Measurements from ENCODE around the gene PEX12.
"Not testable (repeated sequence)": the region's sequence is repeated elsewhere in the genome, so short reads cannot be mapped to it uniquely, and the experiment has no call there.

DNA sequence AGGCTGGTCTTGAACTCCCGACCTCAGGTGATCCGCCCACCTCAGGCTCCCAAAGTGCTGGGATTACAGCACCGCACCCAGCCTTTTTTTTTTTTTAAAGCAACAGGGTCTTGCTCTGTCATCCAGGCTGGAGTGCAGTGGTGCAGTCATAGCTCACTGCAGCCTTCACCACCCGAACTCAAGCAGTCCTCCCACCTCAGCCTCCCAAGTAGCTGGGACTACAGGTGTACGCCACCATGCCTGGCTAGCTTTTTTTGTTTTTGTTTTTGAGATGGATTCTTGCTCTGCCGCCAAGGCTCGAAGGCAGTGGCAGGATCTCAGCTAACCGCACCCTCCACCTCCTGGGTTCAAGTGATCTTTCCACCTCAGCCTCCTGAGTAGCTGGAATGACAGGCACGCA, 43.0 kb downstream of the PEX12 start:
- not testable (repeated sequence) for TF ChIP-seq ZNF77 (CRISPR knock-in tag; IDR thresholded peaks at IDR 0.05); MXI1 (IDR thresholded peaks at IDR 0.05; ENCODE audit: low read depth, low read length); ZNF696 (CRISPR knock-in tag; conservative IDR thresholded peaks at IDR 0.05); NCOR1 (IDR thresholded peaks at IDR 0.05); CHD1 (IDR thresholded peaks at IDR 0.05; ENCODE audit: low read length); PHF21A (IDR thresholded peaks at IDR 0.05; ENCODE audit: borderline replicate concordance, low read depth); SRSF1 (IDR thresholded peaks at IDR 0.05; ENCODE audit: low read depth, low read length); PHTF2 (CRISPR knock-in tag; IDR thresholded peaks at IDR 0.05)
- TF ChIP-seq, protein P1, sequence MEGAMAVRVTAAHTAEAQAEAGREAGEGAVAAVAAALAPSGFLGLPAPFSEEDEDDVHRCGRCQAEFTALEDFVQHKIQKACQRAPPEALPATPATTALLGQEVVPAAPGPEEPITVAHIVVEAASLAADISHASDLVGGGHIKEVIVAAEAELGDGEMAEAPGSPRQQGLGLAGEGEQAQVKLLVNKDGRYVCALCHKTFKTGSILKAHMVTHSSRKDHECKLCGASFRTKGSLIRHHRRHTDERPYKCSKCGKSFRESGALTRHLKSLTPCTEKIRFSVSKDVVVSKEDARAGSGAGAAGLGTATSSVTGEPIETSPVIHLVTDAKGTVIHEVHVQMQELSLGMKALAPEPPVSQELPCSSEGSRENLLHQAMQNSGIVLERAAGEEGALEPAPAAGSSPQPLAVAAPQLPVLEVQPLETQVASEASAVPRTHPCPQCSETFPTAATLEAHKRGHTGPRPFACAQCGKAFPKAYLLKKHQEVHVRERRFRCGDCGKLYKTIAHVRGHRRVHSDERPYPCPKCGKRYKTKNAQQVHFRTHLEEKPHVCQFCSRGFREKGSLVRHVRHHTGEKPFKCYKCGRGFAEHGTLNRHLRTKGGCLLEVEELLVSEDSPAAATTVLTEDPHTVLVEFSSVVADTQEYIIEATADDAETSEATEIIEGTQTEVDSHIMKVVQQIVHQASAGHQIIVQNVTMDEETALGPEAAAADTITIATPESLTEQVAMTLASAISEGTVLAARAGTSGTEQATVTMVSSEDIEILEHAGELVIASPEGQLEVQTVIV (CRISPR knock-in tag; IDR thresholded peaks at IDR 0.05; ENCODE audit: borderline replicate concordance): not testable (repeated sequence)
- TF ChIP-seq, protein P2, sequence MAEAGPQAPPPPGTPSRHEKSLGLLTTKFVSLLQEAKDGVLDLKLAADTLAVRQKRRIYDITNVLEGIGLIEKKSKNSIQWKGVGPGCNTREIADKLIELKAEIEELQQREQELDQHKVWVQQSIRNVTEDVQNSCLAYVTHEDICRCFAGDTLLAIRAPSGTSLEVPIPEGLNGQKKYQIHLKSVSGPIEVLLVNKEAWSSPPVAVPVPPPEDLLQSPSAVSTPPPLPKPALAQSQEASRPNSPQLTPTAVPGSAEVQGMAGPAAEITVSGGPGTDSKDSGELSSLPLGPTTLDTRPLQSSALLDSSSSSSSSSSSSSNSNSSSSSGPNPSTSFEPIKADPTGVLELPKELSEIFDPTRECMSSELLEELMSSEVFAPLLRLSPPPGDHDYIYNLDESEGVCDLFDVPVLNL (CRISPR knock-in tag; IDR thresholded peaks at IDR 0.05; ENCODE audit: low read depth): not testable (repeated sequence)
- TF ChIP-seq, protein P3, sequence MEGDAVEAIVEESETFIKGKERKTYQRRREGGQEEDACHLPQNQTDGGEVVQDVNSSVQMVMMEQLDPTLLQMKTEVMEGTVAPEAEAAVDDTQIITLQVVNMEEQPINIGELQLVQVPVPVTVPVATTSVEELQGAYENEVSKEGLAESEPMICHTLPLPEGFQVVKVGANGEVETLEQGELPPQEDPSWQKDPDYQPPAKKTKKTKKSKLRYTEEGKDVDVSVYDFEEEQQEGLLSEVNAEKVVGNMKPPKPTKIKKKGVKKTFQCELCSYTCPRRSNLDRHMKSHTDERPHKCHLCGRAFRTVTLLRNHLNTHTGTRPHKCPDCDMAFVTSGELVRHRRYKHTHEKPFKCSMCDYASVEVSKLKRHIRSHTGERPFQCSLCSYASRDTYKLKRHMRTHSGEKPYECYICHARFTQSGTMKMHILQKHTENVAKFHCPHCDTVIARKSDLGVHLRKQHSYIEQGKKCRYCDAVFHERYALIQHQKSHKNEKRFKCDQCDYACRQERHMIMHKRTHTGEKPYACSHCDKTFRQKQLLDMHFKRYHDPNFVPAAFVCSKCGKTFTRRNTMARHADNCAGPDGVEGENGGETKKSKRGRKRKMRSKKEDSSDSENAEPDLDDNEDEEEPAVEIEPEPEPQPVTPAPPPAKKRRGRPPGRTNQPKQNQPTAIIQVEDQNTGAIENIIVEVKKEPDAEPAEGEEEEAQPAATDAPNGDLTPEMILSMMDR (IDR thresholded peaks at IDR 0.05 in 2 of 3, conservative IDR thresholded peaks at IDR 0.05 in 1 of 3; ENCODE audit: insufficient read depth in 2 of 3, low read depth in 1 of 3, low read length in 3 of 3): not testable (repeated sequence)
- TF ChIP-seq, protein P4, sequence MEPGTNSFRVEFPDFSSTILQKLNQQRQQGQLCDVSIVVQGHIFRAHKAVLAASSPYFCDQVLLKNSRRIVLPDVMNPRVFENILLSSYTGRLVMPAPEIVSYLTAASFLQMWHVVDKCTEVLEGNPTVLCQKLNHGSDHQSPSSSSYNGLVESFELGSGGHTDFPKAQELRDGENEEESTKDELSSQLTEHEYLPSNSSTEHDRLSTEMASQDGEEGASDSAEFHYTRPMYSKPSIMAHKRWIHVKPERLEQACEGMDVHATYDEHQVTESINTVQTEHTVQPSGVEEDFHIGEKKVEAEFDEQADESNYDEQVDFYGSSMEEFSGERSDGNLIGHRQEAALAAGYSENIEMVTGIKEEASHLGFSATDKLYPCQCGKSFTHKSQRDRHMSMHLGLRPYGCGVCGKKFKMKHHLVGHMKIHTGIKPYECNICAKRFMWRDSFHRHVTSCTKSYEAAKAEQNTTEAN (CRISPR knock-in tag; IDR thresholded peaks at IDR 0.05): not testable (repeated sequence)

All from K562 (cell line).